Spleen (tissue), 7 donors: ENCODE measurements around the gene ZKSCAN3.

Source experiments
- CTCF ChIP-seq, 11 experiments: fragments of 200-600 bp in 7 of 11; fragments of 450-650 bp in 4 of 11; sonication (generic) in 4 of 11; IDR thresholded peaks in 8 of 11; conservative IDR thresholded peaks in 3 of 11; 1 replicate in 7 of 11; 2 replicates in 4 of 11; pipeline versions ENCODE4 v1.4.0 to v1.8.0; 2016 to 2021; ENCODE audit warnings: antibody characterized with exemption in 11 of 11, inconsistent platforms in 4 of 11, mild to moderate bottlenecking in 1 of 11
- POLR2A ChIP-seq, 3 donors: fragments of 450-650 bp; IDR thresholded peaks; one replicate each; pipeline ENCODE4 v1.5.1; 2017; ENCODE audit warnings: antibody characterized with exemption in 3 of 3, mild to moderate bottlenecking in 1 of 3
- POLR2AphosphoS5 ChIP-seq, 3 donors: sonication (generic); formaldehyde crosslinking; IDR thresholded peaks; one replicate each; pipeline ENCODE4 v1.5.1; 2017; ENCODE audit warnings: antibody characterized with exemption in 3 of 3
- donor health status: DM: no; HTN: no; CAD: no; lungs with moderate emphysema.
- donor health status: DM: no; HTN: no; CAD: no.
- donor health status: DM: no; HTN: no; CAD: no.

- TF ChIP-seq CTCF (IDR thresholded peaks at IDR 0.05 in 8 of 11, conservative IDR thresholded peaks at IDR 0.05 in 3 of 11) (no peak), POLR2AphosphoS5 (IDR thresholded peaks at IDR 0.05) (no peak), POLR2A (IDR thresholded peaks at IDR 0.05) (no peak)
These were observed 18.8 kb downstream of the ZKSCAN3 start for GRCh38 chr6:28368522-28368921.
